DMS 273 (cell line): ENCODE measurements around the gene DDN.
A peak's percentile ranks its signal among the peaks of the same experiment; 100 is the strongest.

ENCODE experiments used
- DNase-seq: peaks from one replicate; lab custom pipeline; 2025; ENCODE audit not compliant: unreplicated experiment; lab: John Stamatoyannopoulos, UW

The DDN gene

GRCh38 chr12:49015196-49015595, 16.0 kb upstream of the DDN start:
- DNase-seq, result no peak

- DNase-seq, result no peak
These were observed 15.4 kb upstream of the DDN start for GRCh38 chr12:49014547-49014946.

- no peak for DNase-seq
These were observed 14.3 kb upstream of the DDN start for GRCh38 chr12:49013428-49013827.

GRCh38 chr12:49012739-49013138, 13.6 kb upstream of the DDN start:
- no peak for DNase-seq

- no peak for DNase-seq
These were observed 11.0 kb upstream of the DDN start for GRCh38 chr12:49010092-49010668.

- DNase-seq, result no peak
These were observed 9.8 kb upstream of the DDN start for GRCh38 chr12:49008943-49009342.

GRCh38 chr12:49000346-49000745, 1.2 kb upstream of the DDN start:
- peak; percentile 50 for DNase-seq

GRCh38 chr12:48998497-48999353, 450 bp downstream of the DDN start:
- no peak for DNase-seq

- DNase-seq, result no peak
These were observed 1.3 kb downstream of the DDN start for GRCh38 chr12:48997719-48998496.

- DNase-seq, result no peak
These were observed 2.1 kb downstream of the DDN start for GRCh38 chr12:48996794-48997718.

GRCh38 chr12:48995086-48995879, 3.9 kb downstream of the DDN start:
- peak; percentile 89 for DNase-seq

- DNase-seq, result no peak
These were observed 4.7 kb downstream of the DDN start for GRCh38 chr12:48994224-48995085.

- DNase-seq, result no peak
These were observed 5.4 kb downstream of the DDN start for GRCh38 chr12:48993787-48994186.

GRCh38 chr12:48991247-48992050, 7.7 kb downstream of the DDN start:
- DNase-seq, result no peak

GRCh38 chr12:48990552-48990951, 8.6 kb downstream of the DDN start:
- DNase-seq, result no peak

GRCh38 chr12:48988030-48988649, 11.0 kb downstream of the DDN start:
- peak; percentile 68 for DNase-seq

- DNase-seq, result no peak
These were observed 12.4 kb downstream of the DDN start for GRCh38 chr12:48986720-48987291.
